PC-9 (cell line): ENCODE results near the gene HRH1. TPM values are rescaled to one million over a fixed set of nuclear protein-coding genes. Genes with fewer than 3 reads are reported as not detected.

ENCODE experiments used
- BruUV-seq: library from RNA; stranded (reverse); fragments of 400-500 nt; replicated peaks from 2 replicates; lab custom pipeline; 2021; lab: Mats Ljungman, UMichigan
- CTCF ChIA-PET: fragments of 300-600 bp; sonication (Branson Sonifier 250); formaldehyde crosslinking; loops from one replicate; lab custom pipeline; 2022; ENCODE audit warnings: antibody characterized with exemption; lab: Charles Lee
- POLR2A ChIA-PET: fragments of 300-600 bp; sonication (Branson Sonifier 250); formaldehyde crosslinking; loops from one replicate; lab custom pipeline; 2022; ENCODE audit warnings: antibody characterized with exemption; ENCODE audit not compliant: unreplicated experiment; lab: Charles Lee
- DNase-seq, 2 experiments: peaks; one replicate each; pipeline versions ENCODE4 v3.0.0 to v3.0.0-alpha.2; 2015 to 2022; ENCODE audit warnings: mixed read lengths in 1 of 2
- H2AFZ ChIP-seq: fragments of 200-600 bp; sonication (generic); 2 replicates; pipeline ENCODE4 v1.8.1; 2017; ENCODE audit warnings: antibody characterized with exemption
- H3F3A ChIP-seq: fragments of 200-600 bp; sonication (generic); 2 replicates; pipeline ENCODE4 v1.8.1; 2017; ENCODE audit warnings: antibody characterized with exemption, mild to moderate bottlenecking, low read depth; ENCODE audit not compliant: insufficient read depth
- H3K27ac ChIP-seq: fragments of 200-600 bp; sonication (generic); 2 replicates; pipeline ENCODE4 v1.6.1; 2016; ENCODE audit warnings: mixed run types
- H3K27me3 ChIP-seq: fragments of 200-600 bp; sonication (generic); 2 replicates; pipeline ENCODE4 v1.6.1; 2016; ENCODE audit warnings: low read depth, mixed run types; ENCODE audit not compliant: insufficient read depth
- H3K36me3 ChIP-seq: fragments of 200-600 bp; sonication (generic); 2 replicates; pipeline ENCODE4 v1.6.1; 2016; ENCODE audit warnings: low read depth, mixed run types
- H3K4me1 ChIP-seq: fragments of 200-600 bp; sonication (generic); replicated peaks from 2 replicates; pipeline ENCODE4 v1.6.1; 2016; ENCODE audit warnings: mixed run types; ENCODE audit not compliant: insufficient read depth
- H3K4me2 ChIP-seq: fragments of 200-600 bp; sonication (generic); 2 replicates; pipeline ENCODE4 v1.6.1; 2017; ENCODE audit warnings: mixed run types
- H3K4me3 ChIP-seq: fragments of 200-600 bp; sonication (generic); 2 replicates; pipeline ENCODE4 v1.6.1; 2016; ENCODE audit warnings: mixed run types
- H3K79me2 ChIP-seq: fragments of 200-600 bp; sonication (generic); 2 replicates; pipeline ENCODE4 v1.6.1; 2017; ENCODE audit warnings: low read depth, mixed run types
- H3K9me2 ChIP-seq: fragments of 200-600 bp; sonication (generic); 2 replicates; pipeline ENCODE4 v1.8.1; 2017; ENCODE audit warnings: mild to moderate bottlenecking; ENCODE audit not compliant: insufficient read depth
- H3K9me3 ChIP-seq: fragments of 200-600 bp; sonication (generic); 2 replicates; pipeline ENCODE4 v1.8.1; 2016; ENCODE audit warnings: low read depth; ENCODE audit not compliant: insufficient read depth
- H4K20me1 ChIP-seq: fragments of 200-600 bp; sonication (generic); 2 replicates; pipeline ENCODE4 v1.8.1; 2017; ENCODE audit not compliant: insufficient read depth
- EZH2 ChIP-seq: fragments of 200-600 bp; sonication (generic); IDR thresholded peaks from 2 replicates; pipeline ENCODE4 v1.8.0; 2017; ENCODE audit warnings: antibody characterized with exemption, low read depth
- intact Hi-C: fragments of 100-400 bp; cut with micrococcal nuclease; formaldehyde crosslinking; loops from one replicate; pipeline ENCODE4 v1.10.0; 2022; ENCODE audit not compliant: unreplicated experiment
- total RNA-seq: library from RNA; stranded (reverse); gene quantifications from 2 replicates; pipeline ENCODE4 v1.2.3, GENCODE V29; 2021
- TF ChIP-seq, protein P1 (sequence below): fragments of 200-600 bp; sonication (generic); conservative IDR thresholded peaks from 2 replicates; pipeline ENCODE4 v1.6.1; 2017; ENCODE audit warnings: mixed run types, antibody characterized with exemption, mild to moderate bottlenecking, moderate library complexity

The HRH1 gene
- total RNA-seq, 1 experiment from 2014 or later = 9.2 TPM

DNA sequence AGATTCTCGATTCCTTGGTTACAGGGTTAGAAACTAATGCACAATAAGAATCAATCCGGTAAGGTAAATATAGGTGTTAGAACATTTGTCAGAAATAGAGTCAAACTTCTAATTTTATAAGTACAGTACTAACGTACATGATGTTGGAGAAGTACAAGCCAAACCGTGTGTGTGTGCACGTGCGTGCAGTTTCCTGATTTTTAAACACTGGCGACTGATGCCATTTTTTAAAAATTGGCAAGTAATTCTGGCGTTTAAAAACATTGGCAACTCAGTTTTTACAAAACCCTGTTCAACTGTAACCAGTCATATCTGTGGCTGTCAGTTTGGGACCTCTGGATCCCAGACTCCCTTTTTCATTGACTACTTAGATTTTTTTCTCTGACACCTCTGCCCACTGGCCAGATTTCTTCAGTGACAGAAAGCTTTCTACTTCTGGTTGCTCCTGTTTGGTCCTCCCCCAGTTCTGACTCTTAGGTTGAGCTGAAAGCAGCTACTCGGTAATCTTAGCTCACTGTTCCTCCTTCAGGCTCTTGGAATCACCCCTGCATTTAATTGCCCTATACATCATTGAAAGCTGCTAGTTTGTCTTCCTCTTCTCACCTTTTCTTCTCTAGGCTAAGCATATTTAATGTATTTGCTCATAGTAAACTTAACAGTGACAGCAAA is 118.7 kb downstream of the HRH1 start:
- no TSS peak for BruUV-seq
- no peaks in the 10 kb centered on the region for H3K9me3 ChIP-seq
- ChIA-PET POLR2A (interaction anchor here (1.8 kb wide), 1 partner anchor 35 kb away, joined by 7 read pairs; no protein-coding TSS in a partner anchor), CTCF (interaction anchor here (1.4 kb wide), 1 partner anchor 62 kb away, joined by 3 read pairs; no protein-coding TSS in a partner anchor)
- no peak for TF ChIP-seq EZH2
- TF ChIP-seq, protein P1, sequence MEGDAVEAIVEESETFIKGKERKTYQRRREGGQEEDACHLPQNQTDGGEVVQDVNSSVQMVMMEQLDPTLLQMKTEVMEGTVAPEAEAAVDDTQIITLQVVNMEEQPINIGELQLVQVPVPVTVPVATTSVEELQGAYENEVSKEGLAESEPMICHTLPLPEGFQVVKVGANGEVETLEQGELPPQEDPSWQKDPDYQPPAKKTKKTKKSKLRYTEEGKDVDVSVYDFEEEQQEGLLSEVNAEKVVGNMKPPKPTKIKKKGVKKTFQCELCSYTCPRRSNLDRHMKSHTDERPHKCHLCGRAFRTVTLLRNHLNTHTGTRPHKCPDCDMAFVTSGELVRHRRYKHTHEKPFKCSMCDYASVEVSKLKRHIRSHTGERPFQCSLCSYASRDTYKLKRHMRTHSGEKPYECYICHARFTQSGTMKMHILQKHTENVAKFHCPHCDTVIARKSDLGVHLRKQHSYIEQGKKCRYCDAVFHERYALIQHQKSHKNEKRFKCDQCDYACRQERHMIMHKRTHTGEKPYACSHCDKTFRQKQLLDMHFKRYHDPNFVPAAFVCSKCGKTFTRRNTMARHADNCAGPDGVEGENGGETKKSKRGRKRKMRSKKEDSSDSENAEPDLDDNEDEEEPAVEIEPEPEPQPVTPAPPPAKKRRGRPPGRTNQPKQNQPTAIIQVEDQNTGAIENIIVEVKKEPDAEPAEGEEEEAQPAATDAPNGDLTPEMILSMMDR = no peak
- peaks cover 57% of the 10 kb centered on the region for H3K79me2 ChIP-seq
- no peak for DNase-seq
- H3F3A ChIP-seq = peaks cover 4% of the 10 kb centered on the region; the same call in 1 of the 2 replicates
- H3K27me3 ChIP-seq = no peaks in the 10 kb centered on the region
- no peaks in the 10 kb centered on the region for H3K9me2 ChIP-seq
- H3K4me1 ChIP-seq = peaks cover 20% of the 10 kb centered on the region
- no peaks in the 10 kb centered on the region; the same call in 1 of the 2 replicates for H4K20me1 ChIP-seq
- H3K4me3 ChIP-seq = peak overlapping the region; percentile 98
- intact Hi-C loops = loop anchor here (2.0 kb wide), 1 partner anchor 36 kb away; no protein-coding TSS in a partner anchor
- peak overlapping the region; percentile 58 for H3K27ac ChIP-seq
- peak overlapping the region; percentile 91 for H3K4me2 ChIP-seq
- H2AFZ ChIP-seq = peak overlapping the region; percentile 88
- H3K36me3 ChIP-seq = peaks cover 11% of the 10 kb centered on the region; the same call in 1 of the 2 replicates

DNA sequence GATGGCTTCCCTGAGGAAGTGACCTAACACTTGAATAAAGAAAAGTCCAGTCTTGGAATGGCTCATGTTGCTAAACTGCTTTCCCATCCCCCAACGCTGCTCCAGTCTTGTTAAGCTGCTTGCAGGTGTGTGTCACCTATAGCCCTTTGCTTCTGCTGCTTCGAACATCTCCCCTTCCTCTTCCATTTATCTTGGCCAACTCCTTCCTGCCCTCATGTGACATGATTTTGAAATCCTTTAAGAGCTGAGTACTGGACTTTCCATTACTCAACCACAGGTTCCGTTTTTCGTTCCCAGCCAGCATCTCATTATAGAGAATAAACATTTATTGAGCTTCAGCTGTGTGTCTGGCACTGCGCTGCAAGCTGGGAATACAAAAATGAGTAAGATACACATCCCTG is 119.6 kb downstream of the HRH1 start:
- Histone ChIP-seq H2AFZ (no peak overlapping the region), H3K27ac (no peak overlapping the region), H3K4me1 (peaks cover 29% of the 10 kb centered on the region), H3K4me2 (peak overlapping the region; percentile 91), H3K36me3 (peaks cover 11% of the 10 kb centered on the region; the same call in 1 of the 2 replicates), H3F3A (peaks cover 4% of the 10 kb centered on the region; the same call in 1 of the 2 replicates), H3K9me3 (no peaks in the 10 kb centered on the region), H3K9me2 (no peaks in the 10 kb centered on the region), H3K79me2 (peaks cover 65% of the 10 kb centered on the region), H3K27me3 (no peaks in the 10 kb centered on the region), H3K4me3 (peak overlapping the region; percentile 98; the same call in 1 of the 2 replicates), H4K20me1 (no peaks in the 10 kb centered on the region; the same call in 1 of the 2 replicates)
- ChIA-PET CTCF (interaction anchor here (0.5 to 0.6 kb wide), 2 partner anchors 61 to 1376 kb away, joined by 3 to 10 read pairs; no protein-coding TSS in a partner anchor), POLR2A (interaction anchor here (0.7 kb wide), 2 partner anchors 15 to 1293 kb away, joined by 3 to 8 read pairs; no protein-coding TSS in a partner anchor)
- no TSS peak for BruUV-seq
- intact Hi-C loops = loop anchor here (2.0 kb wide), 1 partner anchor 37 kb away; no protein-coding TSS in a partner anchor
- TF ChIP-seq EZH2 = no peak
- TF ChIP-seq, protein P1 = no peak
- no peak for DNase-seq

DNA sequence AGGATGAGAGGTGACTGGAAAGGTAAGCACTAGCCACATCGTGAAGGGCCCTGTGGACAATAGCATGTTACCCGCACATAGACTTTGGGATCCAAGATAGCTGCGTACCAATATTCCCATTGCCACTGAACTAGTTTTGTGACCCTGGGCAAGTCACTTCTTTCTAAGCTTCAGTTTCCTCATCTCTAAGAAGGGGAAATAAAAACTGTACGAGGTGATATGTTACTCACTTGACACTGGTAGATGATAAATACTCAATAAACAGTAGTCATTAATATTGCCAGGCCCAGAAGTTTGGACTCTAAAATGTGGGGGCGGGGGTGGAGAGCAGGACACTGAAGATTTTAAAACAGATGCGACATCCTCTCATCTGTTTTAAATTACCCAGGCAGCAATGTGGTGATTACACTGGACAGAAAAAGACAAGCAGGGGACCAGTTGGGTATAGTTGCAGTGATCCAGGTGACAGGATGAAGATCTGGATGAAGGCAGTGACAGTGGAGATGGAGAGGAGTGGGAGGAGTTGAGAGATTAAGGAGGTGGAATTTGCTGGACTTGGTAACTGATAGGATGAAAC is 120.4 kb downstream of the HRH1 start:
- Histone ChIP-seq H3K9me3 (no peaks in the 10 kb centered on the region), H3F3A (peaks cover 4% of the 10 kb centered on the region; the same call in 1 of the 2 replicates), H3K9me2 (no peaks in the 10 kb centered on the region), H3K79me2 (peaks cover 73% of the 10 kb centered on the region), H2AFZ (no peak overlapping the region), H3K4me2 (no peak overlapping the region), H4K20me1 (no peaks in the 10 kb centered on the region; the same call in 1 of the 2 replicates), H3K4me3 (no peak overlapping the region), H3K27ac (no peak overlapping the region), H3K36me3 (peaks cover 11% of the 10 kb centered on the region; the same call in 1 of the 2 replicates), H3K4me1 (peaks cover 31% of the 10 kb centered on the region), H3K27me3 (no peaks in the 10 kb centered on the region)
- BruUV-seq = no TSS peak
- ChIA-PET POLR2A (interaction anchor here (0.7 kb wide), 1 partner anchor 13 kb away, joined by 5 read pairs; no protein-coding TSS in a partner anchor), CTCF (interaction anchor here (0.6 kb wide), 1 partner anchor 60 kb away, joined by 3 read pairs; no protein-coding TSS in a partner anchor)
- TF ChIP-seq, protein P1 = no peak
- TF ChIP-seq EZH2 = no peak
- no peak for DNase-seq
- intact Hi-C loops = no loop called here
